ENCODE data around the gene VEZT. TPM values are rescaled to one million over a fixed set of nuclear protein-coding genes. Genes with fewer than 3 reads are reported as not detected.

VEZT gene
- total RNA-seq, 1 donor: 77.1 TPM

GRCh38 chr12:95205016-95205624, 12.5 kb upstream of the VEZT start:
- H3K79me2 ChIP-seq (ENCODE audit: insufficient read depth, low read length): peaks cover 54% of the 10 kb centered on the region
- TF ChIP-seq, protein P1, sequence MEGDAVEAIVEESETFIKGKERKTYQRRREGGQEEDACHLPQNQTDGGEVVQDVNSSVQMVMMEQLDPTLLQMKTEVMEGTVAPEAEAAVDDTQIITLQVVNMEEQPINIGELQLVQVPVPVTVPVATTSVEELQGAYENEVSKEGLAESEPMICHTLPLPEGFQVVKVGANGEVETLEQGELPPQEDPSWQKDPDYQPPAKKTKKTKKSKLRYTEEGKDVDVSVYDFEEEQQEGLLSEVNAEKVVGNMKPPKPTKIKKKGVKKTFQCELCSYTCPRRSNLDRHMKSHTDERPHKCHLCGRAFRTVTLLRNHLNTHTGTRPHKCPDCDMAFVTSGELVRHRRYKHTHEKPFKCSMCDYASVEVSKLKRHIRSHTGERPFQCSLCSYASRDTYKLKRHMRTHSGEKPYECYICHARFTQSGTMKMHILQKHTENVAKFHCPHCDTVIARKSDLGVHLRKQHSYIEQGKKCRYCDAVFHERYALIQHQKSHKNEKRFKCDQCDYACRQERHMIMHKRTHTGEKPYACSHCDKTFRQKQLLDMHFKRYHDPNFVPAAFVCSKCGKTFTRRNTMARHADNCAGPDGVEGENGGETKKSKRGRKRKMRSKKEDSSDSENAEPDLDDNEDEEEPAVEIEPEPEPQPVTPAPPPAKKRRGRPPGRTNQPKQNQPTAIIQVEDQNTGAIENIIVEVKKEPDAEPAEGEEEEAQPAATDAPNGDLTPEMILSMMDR (IDR thresholded peaks at IDR 0.05; ENCODE audit: extremely low read depth, low read depth, low read length): no peak
- peak overlapping the region; percentile 78 for H2AFZ ChIP-seq (ENCODE audit: low read length)
- peak overlapping the region; percentile 58 for H3K4me2 ChIP-seq (ENCODE audit: insufficient read depth, low read length)
- no peaks in the 10 kb centered on the region for H3K36me3 ChIP-seq (ENCODE audit: insufficient read depth, low read length)
- H3K27ac ChIP-seq (ENCODE audit: low read depth, low read length): peak overlapping the region; percentile 98
- H3K9me3 ChIP-seq (ENCODE audit: low read depth, low read length): no peaks in the 10 kb centered on the region
- H3K4me3 ChIP-seq (ENCODE audit: insufficient read depth, low read length): no peak overlapping the region
- no peaks in the 10 kb centered on the region for H3K27me3 ChIP-seq (ENCODE audit: insufficient read depth, low read length)
- H3K4me1 ChIP-seq (ENCODE audit: insufficient read depth, low read length): peaks cover 58% of the 10 kb centered on the region
- no peaks in the 10 kb centered on the region for H4K20me1 ChIP-seq (ENCODE audit: insufficient read depth, low read length)
- DNase-seq (ENCODE audit: insufficient read length, low spot score, missing footprints): no peak

DNA sequence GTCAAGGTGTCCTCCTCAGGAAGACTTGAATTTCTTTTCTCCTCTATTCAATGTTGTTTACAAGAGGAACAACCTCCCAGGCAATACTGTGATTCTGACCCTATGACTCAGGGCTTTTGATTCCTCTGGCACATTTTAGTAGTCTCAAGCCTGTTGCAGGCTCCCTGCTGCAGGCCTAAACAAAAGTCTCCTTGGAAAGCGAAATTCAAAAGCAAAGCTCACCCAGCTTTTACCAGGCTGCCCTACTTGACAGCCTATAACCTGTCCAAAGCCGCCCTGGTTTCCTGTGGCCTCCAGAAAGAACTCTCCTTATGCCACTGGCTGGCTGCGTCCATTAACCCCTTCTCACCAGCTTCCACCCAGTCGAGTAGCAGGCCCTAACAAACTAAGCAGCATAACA, 11.9 kb upstream of the VEZT start:
- TF ChIP-seq, protein P1 (IDR thresholded peaks at IDR 0.05; ENCODE audit: extremely low read depth, low read depth, low read length): no peak
- peak overlapping the region; percentile 78 for H2AFZ ChIP-seq (ENCODE audit: low read length)
- H3K4me2 ChIP-seq (ENCODE audit: insufficient read depth, low read length): peak overlapping the region; percentile 58
- H3K4me3 ChIP-seq (ENCODE audit: insufficient read depth, low read length): peak overlapping the region; percentile 36
- H4K20me1 ChIP-seq (ENCODE audit: insufficient read depth, low read length): no peaks in the 10 kb centered on the region
- peak overlapping the region; percentile 98 for H3K27ac ChIP-seq (ENCODE audit: low read depth, low read length)
- H3K27me3 ChIP-seq (ENCODE audit: insufficient read depth, low read length): no peaks in the 10 kb centered on the region
- no peaks in the 10 kb centered on the region for H3K9me3 ChIP-seq (ENCODE audit: low read depth, low read length)
- H3K36me3 ChIP-seq (ENCODE audit: insufficient read depth, low read length): no peaks in the 10 kb centered on the region
- peaks cover 53% of the 10 kb centered on the region for H3K79me2 ChIP-seq (ENCODE audit: insufficient read depth, low read length)
- peak; percentile 41 for DNase-seq (ENCODE audit: insufficient read length, low spot score, missing footprints)
- peaks cover 53% of the 10 kb centered on the region for H3K4me1 ChIP-seq (ENCODE audit: insufficient read depth, low read length)

DNA sequence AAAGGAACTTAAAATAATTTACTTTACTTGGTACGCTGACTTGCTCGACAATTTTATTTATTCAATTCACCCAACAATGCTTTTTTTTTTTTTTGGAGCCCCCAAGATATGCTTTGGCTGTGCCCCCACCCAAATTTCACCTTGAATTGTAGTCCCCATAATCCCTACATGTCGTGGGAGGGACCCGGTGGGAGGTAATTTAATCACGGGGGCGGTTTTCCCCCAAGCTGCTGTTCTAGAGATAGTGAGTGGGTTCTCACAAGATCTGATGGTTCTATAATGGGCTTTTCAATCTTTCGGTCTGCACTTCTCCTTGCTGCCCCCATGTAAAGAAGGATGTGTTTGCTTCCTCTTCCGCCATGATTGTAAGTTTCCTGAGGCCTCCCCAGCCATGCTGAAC, 10.7 kb upstream of the VEZT start:
- H4K20me1 ChIP-seq (ENCODE audit: insufficient read depth, low read length): no peaks in the 10 kb centered on the region
- peaks cover 62% of the 10 kb centered on the region for H3K79me2 ChIP-seq (ENCODE audit: insufficient read depth, low read length)
- TF ChIP-seq, protein P1 (IDR thresholded peaks at IDR 0.05; ENCODE audit: extremely low read depth, low read depth, low read length): no peak
- H3K4me1 ChIP-seq (ENCODE audit: insufficient read depth, low read length): peaks cover 41% of the 10 kb centered on the region
- no peak overlapping the region for H3K27ac ChIP-seq (ENCODE audit: low read depth, low read length)
- H3K4me3 ChIP-seq (ENCODE audit: insufficient read depth, low read length): no peak overlapping the region
- H3K4me2 ChIP-seq (ENCODE audit: insufficient read depth, low read length): no peak overlapping the region
- DNase-seq (ENCODE audit: insufficient read length, low spot score, missing footprints): no peak
- H3K9me3 ChIP-seq (ENCODE audit: low read depth, low read length): no peaks in the 10 kb centered on the region
- H3K36me3 ChIP-seq (ENCODE audit: insufficient read depth, low read length): no peaks in the 10 kb centered on the region
- no peak overlapping the region for H2AFZ ChIP-seq (ENCODE audit: low read length)
- H3K27me3 ChIP-seq (ENCODE audit: insufficient read depth, low read length): no peaks in the 10 kb centered on the region

- peaks cover 65% of the 10 kb centered on the region for H3K79me2 ChIP-seq (ENCODE audit: insufficient read depth, low read length)
These were observed 10.2 kb upstream of the VEZT start for GRCh38 chr12:95207407-95207806.

More at GRCh38 chr12:95207407-95207806, 10.2 kb upstream of the VEZT start:
- DNase-seq (ENCODE audit: insufficient read length, low spot score, missing footprints): no peak
- H3K9me3 ChIP-seq (ENCODE audit: low read depth, low read length): no peaks in the 10 kb centered on the region
- no peaks in the 10 kb centered on the region for H3K27me3 ChIP-seq (ENCODE audit: insufficient read depth, low read length)
- H4K20me1 ChIP-seq (ENCODE audit: insufficient read depth, low read length): no peaks in the 10 kb centered on the region
- no peaks in the 10 kb centered on the region for H3K36me3 ChIP-seq (ENCODE audit: insufficient read depth, low read length)
- no peak overlapping the region for H3K27ac ChIP-seq (ENCODE audit: low read depth, low read length)
- H2AFZ ChIP-seq (ENCODE audit: low read length): no peak overlapping the region
- H3K4me2 ChIP-seq (ENCODE audit: insufficient read depth, low read length): no peak overlapping the region
- H3K4me3 ChIP-seq (ENCODE audit: insufficient read depth, low read length): no peak overlapping the region
- peaks cover 39% of the 10 kb centered on the region for H3K4me1 ChIP-seq (ENCODE audit: insufficient read depth, low read length)
- TF ChIP-seq, protein P1 (IDR thresholded peaks at IDR 0.05; ENCODE audit: extremely low read depth, low read depth, low read length): no peak

Data from osteoblast (primary cell).